HEK293 (cell line): ENCODE results near the gene ADAM23.

Source experiments
- CTCF ChIA-PET: fragments of 350-600 bp; formaldehyde crosslinking; extraction: SDS; loops from one replicate; lab custom pipeline; 2021; ENCODE audit warnings: antibody characterized with exemption; lab: Yijun Ruan, JAX
- POLR2A ChIA-PET: fragments of 300-600 bp; formaldehyde crosslinking; extraction: SDS; loops from one replicate; lab custom pipeline; 2020; ENCODE audit warnings: antibody characterized with exemption, inconsistent platforms; lab: Yijun Ruan, JAX
- H3K27ac ChIP-seq: fragments of 200-500 bp; sonication (Bioruptor generic); 2 replicates; pipeline ENCODE4 v1.5.1; 2014; ENCODE audit warnings: low read depth, low read length, control low read depth, inconsistent platforms; ENCODE audit errors: extremely low read depth
- H3K36me3 ChIP-seq, 2 experiments: fragments of 200-500 bp in 1 of 2; sonication (Bioruptor generic) in 1 of 2; 1 replicate in 1 of 2; 2 replicates in 1 of 2; pipeline ENCODE4 v1.5.1; 2014 to 2017; ENCODE audit warnings: inconsistent platforms in 2 of 2, low read length in 2 of 2; ENCODE audit not compliant: control insufficient read depth in 2 of 2, insufficient read depth in 1 of 2
- H3K4me1 ChIP-seq: fragments of 200-500 bp; sonication (Bioruptor generic); 2 replicates; pipeline ENCODE4 v1.5.1; 2014; ENCODE audit warnings: mild to moderate bottlenecking, low read length, inconsistent platforms; ENCODE audit not compliant: control insufficient read depth, insufficient read depth
- H3K4me3 ChIP-seq: 2 replicates; pipeline ENCODE4 v1.5.1; 2011; ENCODE audit warnings: low read depth, mild to moderate bottlenecking, control low read depth, low read length, moderate library complexity
- H3K9me3 ChIP-seq: fragments of 200-500 bp; sonication (Bioruptor generic); 2 replicates; pipeline ENCODE4 v1.5.1; 2014; ENCODE audit warnings: low read depth, low read length, inconsistent platforms; ENCODE audit not compliant: control insufficient read depth, insufficient read depth
- AEBP2 ChIP-seq: fragments of 450-650 bp; formaldehyde crosslinking; IDR thresholded peaks from 2 replicates; pipeline ENCODE4 v1.5.1; 2016; ENCODE audit warnings: missing biosample characterization, missing genetic modification characterization, borderline replicate concordance
- BCL11A ChIP-seq: fragments of 450-650 bp; formaldehyde crosslinking; IDR thresholded peaks from 2 replicates; pipeline ENCODE4 v1.5.1; 2016; ENCODE audit warnings: low read depth, missing biosample characterization, missing genetic modification characterization
- GLI4 ChIP-seq: fragments of 450-650 bp; formaldehyde crosslinking; IDR thresholded peaks from 2 replicates; pipeline ENCODE4 v1.5.1; 2016; ENCODE audit warnings: missing biosample characterization, missing genetic modification characterization
- KLF9 ChIP-seq: fragments of 450-650 bp; formaldehyde crosslinking; IDR thresholded peaks from 2 replicates; pipeline ENCODE4 v1.5.1; 2016; ENCODE audit warnings: missing biosample characterization, missing genetic modification characterization, low read depth
- PRDM1 ChIP-seq: fragments of 450-650 bp; formaldehyde crosslinking; IDR thresholded peaks from 2 replicates; pipeline ENCODE4; 2016; ENCODE audit warnings: missing biosample characterization, missing genetic modification characterization
- PRDM4 ChIP-seq: fragments of 450-650 bp; formaldehyde crosslinking; IDR thresholded peaks from 2 replicates; pipeline ENCODE4 v1.5.1; 2017; ENCODE audit warnings: missing biosample characterization, missing genetic modification characterization
- SCRT2 ChIP-seq: fragments of 450-650 bp; formaldehyde crosslinking; IDR thresholded peaks from 2 replicates; pipeline ENCODE4 v1.5.1; 2016; ENCODE audit warnings: missing biosample characterization, missing genetic modification characterization
- SP7 ChIP-seq: fragments of 450-650 bp; formaldehyde crosslinking; IDR thresholded peaks from 2 replicates; pipeline ENCODE4 v1.5.1; 2016; ENCODE audit warnings: missing biosample characterization, missing genetic modification characterization
- WT1 ChIP-seq: fragments of 450-650 bp; formaldehyde crosslinking; IDR thresholded peaks from 2 replicates; pipeline ENCODE4 v1.5.1; 2016; ENCODE audit warnings: missing biosample characterization, missing genetic modification characterization
- ZFP37 ChIP-seq: fragments of 450-650 bp; formaldehyde crosslinking; IDR thresholded peaks from 2 replicates; pipeline ENCODE4 v1.5.1; 2016; ENCODE audit warnings: missing biosample characterization, missing genetic modification characterization
- ZFP69B ChIP-seq: fragments of 450-650 bp; formaldehyde crosslinking; IDR thresholded peaks from 2 replicates; pipeline ENCODE4 v1.5.1; 2016; ENCODE audit warnings: missing biosample characterization, missing genetic modification characterization
- ZNF248 ChIP-seq: fragments of 450-650 bp; formaldehyde crosslinking; IDR thresholded peaks from 2 replicates; pipeline ENCODE4 v1.5.1; 2017; ENCODE audit warnings: missing biosample characterization, missing genetic modification characterization
- ZNF311 ChIP-seq: fragments of 450-650 bp; formaldehyde crosslinking; IDR thresholded peaks from 2 replicates; pipeline ENCODE4 v1.5.1; 2017; ENCODE audit warnings: missing biosample characterization, missing genetic modification characterization, borderline replicate concordance
- ZNF354C ChIP-seq: fragments of 450-650 bp; formaldehyde crosslinking; IDR thresholded peaks from 2 replicates; pipeline ENCODE4 v1.5.1; 2016; ENCODE audit warnings: missing biosample characterization, missing genetic modification characterization, low read depth, borderline replicate concordance
- ZNF394 ChIP-seq: fragments of 450-650 bp; formaldehyde crosslinking; IDR thresholded peaks from 2 replicates; pipeline ENCODE4 v1.5.1; 2016; ENCODE audit warnings: missing biosample characterization, missing genetic modification characterization, mild to moderate bottlenecking, moderate library complexity, borderline replicate concordance
- ZNF518A ChIP-seq: fragments of 450-650 bp; formaldehyde crosslinking; conservative IDR thresholded peaks from 2 replicates; pipeline ENCODE4 v1.5.1; 2016; ENCODE audit warnings: low read depth, missing biosample characterization, missing genetic modification characterization
- ZNF561 ChIP-seq: fragments of 450-650 bp; IDR thresholded peaks from 2 replicates; pipeline ENCODE4 v1.5.1; 2018; ENCODE audit warnings: missing biosample characterization, missing genetic modification characterization, borderline replicate concordance
- ZNF580 ChIP-seq: fragments of 450-650 bp; formaldehyde crosslinking; IDR thresholded peaks from 2 replicates; pipeline ENCODE4 v1.5.1; 2016; ENCODE audit warnings: missing biosample characterization, missing genetic modification characterization
- ZNF610 ChIP-seq: fragments of 450-650 bp; formaldehyde crosslinking; IDR thresholded peaks from 2 replicates; pipeline ENCODE4 v1.5.1; 2016; ENCODE audit warnings: missing biosample characterization, missing genetic modification characterization, borderline replicate concordance
- ZNF629 ChIP-seq: fragments of 450-650 bp; formaldehyde crosslinking; IDR thresholded peaks from 2 replicates; pipeline ENCODE4 v1.5.1; 2017; ENCODE audit warnings: missing biosample characterization, missing genetic modification characterization
- ZNF704 ChIP-seq: fragments of 450-650 bp; formaldehyde crosslinking; IDR thresholded peaks from 2 replicates; pipeline ENCODE4 v1.5.1; 2016; ENCODE audit warnings: missing biosample characterization, missing genetic modification characterization
- ZNF747 ChIP-seq: fragments of 450-650 bp; formaldehyde crosslinking; IDR thresholded peaks from 2 replicates; pipeline ENCODE4 v1.5.1; 2016; ENCODE audit warnings: missing biosample characterization, missing genetic modification characterization
- ZNF843 ChIP-seq: fragments of 450-650 bp; formaldehyde crosslinking; IDR thresholded peaks from 2 replicates; pipeline ENCODE4 v1.5.1; 2016; ENCODE audit warnings: missing biosample characterization, missing genetic modification characterization
- TF ChIP-seq, protein P1 (sequence below): fragments of 450-650 bp; IDR thresholded peaks from 2 replicates; pipeline ENCODE4 v1.5.1; 2018; ENCODE audit warnings: missing biosample characterization, missing genetic modification characterization

ADAM23 gene

DNA sequence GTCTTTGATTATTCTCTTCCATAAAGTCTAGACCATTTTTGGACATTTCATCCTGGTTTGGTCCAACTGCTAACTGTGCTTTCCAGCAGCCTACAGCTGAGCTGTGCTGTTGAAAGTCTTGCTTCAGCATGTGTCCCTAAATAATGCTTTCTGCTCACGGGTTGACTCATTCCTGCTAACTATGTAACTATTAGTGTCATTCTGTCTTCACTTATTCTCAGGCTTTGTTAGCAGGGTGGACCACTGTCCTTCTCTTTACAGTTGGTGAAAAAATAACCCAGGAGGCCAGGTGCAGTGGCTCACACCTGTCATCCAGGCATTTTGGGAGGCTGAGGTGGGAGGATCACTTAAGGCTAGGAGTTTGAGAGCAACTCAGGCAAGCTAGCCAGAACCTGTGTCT lies 8.9 kb downstream of the ADAM23 start:
- TF ChIP-seq ZNF394 (no peak), BCL11A (tag by site-specific recombination) (no peak), ZNF248 (tag by site-specific recombination) (no peak), ZNF311 (tag by site-specific recombination) (no peak), ZNF629 (tag by site-specific recombination) (no peak), ZNF610 (tag by site-specific recombination) (no peak), SCRT2 (tag by site-specific recombination) (no peak), PRDM4 (tag by site-specific recombination) (no peak), GLI4 (tag by site-specific recombination) (no peak), ZNF747 (tag by site-specific recombination) (no peak), ZNF561 (tag by site-specific recombination) (no peak)
- CTCF ChIA-PET, result no interaction called here
- no peak overlapping the region for H3K4me3 ChIP-seq

GRCh38 chr2:206452750-206453149 lies 9.4 kb downstream of the ADAM23 start:
- Histone ChIP-seq H3K4me1 (no peaks in the 10 kb centered on the region), H3K27ac (no peak overlapping the region), H3K36me3 (peaks cover 0 to 4% of the 10 kb centered on the region in 2 experiments; a peak in 1 of 3 replicates), H3K9me3 (no peaks in the 10 kb centered on the region), H3K4me3 (no peak overlapping the region)
- ChIA-PET CTCF (no interaction called here), POLR2A (no interaction called here)
- no peak for TF ChIP-seq ZFP69B (tag by site-specific recombination)
- no peak for TF ChIP-seq AEBP2 (tag by site-specific recombination)
- no peak for TF ChIP-seq KLF9 (tag by site-specific recombination)
- peak; percentile 54; the same call in 1 of the 2 replicates for TF ChIP-seq PRDM1 (tag by site-specific recombination)
- no peak for TF ChIP-seq ZNF580
- TF ChIP-seq SP7 (tag by site-specific recombination), result peak; percentile 58
- no peak for TF ChIP-seq ZNF354C (tag by site-specific recombination)
- 0 out of 2 replicates have a peak, but pooled peaks have one; percentile 35 for TF ChIP-seq ZNF518A (tag by site-specific recombination)
- TF ChIP-seq ZNF704 (tag by site-specific recombination), result no peak
- TF ChIP-seq ZFP37 (tag by site-specific recombination), result no peak
- TF ChIP-seq, protein P1, sequence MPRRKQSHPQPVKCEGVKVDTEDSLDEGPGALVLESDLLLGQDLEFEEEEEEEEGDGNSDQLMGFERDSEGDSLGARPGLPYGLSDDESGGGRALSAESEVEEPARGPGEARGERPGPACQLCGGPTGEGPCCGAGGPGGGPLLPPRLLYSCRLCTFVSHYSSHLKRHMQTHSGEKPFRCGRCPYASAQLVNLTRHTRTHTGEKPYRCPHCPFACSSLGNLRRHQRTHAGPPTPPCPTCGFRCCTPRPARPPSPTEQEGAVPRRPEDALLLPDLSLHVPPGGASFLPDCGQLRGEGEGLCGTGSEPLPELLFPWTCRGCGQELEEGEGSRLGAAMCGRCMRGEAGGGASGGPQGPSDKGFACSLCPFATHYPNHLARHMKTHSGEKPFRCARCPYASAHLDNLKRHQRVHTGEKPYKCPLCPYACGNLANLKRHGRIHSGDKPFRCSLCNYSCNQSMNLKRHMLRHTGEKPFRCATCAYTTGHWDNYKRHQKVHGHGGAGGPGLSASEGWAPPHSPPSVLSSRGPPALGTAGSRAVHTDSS (tag by site-specific recombination), result no peak
- peak; percentile 68; the same call in 1 of the 2 replicates for TF ChIP-seq ZNF843 (tag by site-specific recombination)
- TF ChIP-seq WT1 (tag by site-specific recombination), result peak; percentile 83

More for the DNA sequence above, 8.9 kb downstream of the ADAM23 start:
- H3K4me1 ChIP-seq, result no peaks in the 10 kb centered on the region
- H3K36me3 ChIP-seq, result peaks cover 0 to 4% of the 10 kb centered on the region in 2 experiments; a peak in 1 of 3 replicates
- no peak overlapping the region for H3K27ac ChIP-seq
- H3K9me3 ChIP-seq, result no peaks in the 10 kb centered on the region
- POLR2A ChIA-PET, result no interaction called here
